Caco-2 (cell line): ENCODE data around the gene FGF5. TPM values are rescaled to one million over a fixed set of nuclear protein-coding genes. Genes with fewer than 3 reads are reported as not detected.

Experiments used
- BruUV-seq: library from RNA; stranded (reverse); fragments of 400-500 nt; replicated peaks from 2 replicates; lab custom pipeline; 2021; lab: Mats Ljungman, UMichigan
- CTCF ChIA-PET: fragments of 300-600 bp; sonication (Branson Sonifier 250); formaldehyde crosslinking; loops from one replicate; lab custom pipeline; 2022; ENCODE audit warnings: antibody characterized with exemption; lab: Charles Lee
- POLR2A ChIA-PET: fragments of 300-600 bp; sonication (Branson Sonifier 250); formaldehyde crosslinking; loops from one replicate; lab custom pipeline; 2022; ENCODE audit warnings: antibody characterized with exemption; lab: Charles Lee
- DNase-seq, 2 experiments: peaks; one replicate each; pipeline versions ENCODE4 v3.0.0 to v3.0.0-alpha.2; 2020 to 2022
- H3K27me3 ChIP-seq: replicated peaks from 2 replicates; pipeline ENCODE4 v1.6.0; 2011; ENCODE audit warnings: low read length; ENCODE audit not compliant: control insufficient read depth, insufficient read depth
- H3K36me3 ChIP-seq: 2 replicates; pipeline ENCODE4 v1.5.1; 2011; ENCODE audit warnings: low read length; ENCODE audit not compliant: control insufficient read depth, insufficient read depth
- H3K4me1 ChIP-seq: fragments of 250-450 bp; sonication (Bioruptor Pico); 2 replicates; pipeline ENCODE4 v1.5.1; 2020; ENCODE audit warnings: mild to moderate bottlenecking
- H3K4me3 ChIP-seq: 2 replicates; pipeline ENCODE4 v1.5.1; 2011; ENCODE audit warnings: low read depth, mild to moderate bottlenecking, control low read depth, low read length
- H3K9me3 ChIP-seq: fragments of 250-450 bp; sonication (Bioruptor Pico); 2 replicates; pipeline ENCODE4 v1.5.1; 2020; ENCODE audit warnings: mild to moderate bottlenecking, moderate library complexity
- H3K27ac Mint-ChIP-seq: one replicate; pipeline ENCODE4 v1.8.0; 2022; ENCODE audit warnings: mixed read lengths; ENCODE audit not compliant: unreplicated experiment
- H3K27me3 Mint-ChIP-seq: one replicate; pipeline ENCODE4 v1.8.0; 2022; ENCODE audit warnings: mixed read lengths; ENCODE audit not compliant: insufficient read depth, unreplicated experiment
- H3K36me3 Mint-ChIP-seq: one replicate; pipeline ENCODE4 v1.8.0; 2022; ENCODE audit warnings: mild to moderate bottlenecking, mixed read lengths; ENCODE audit not compliant: insufficient read depth, unreplicated experiment
- H3K4me1 Mint-ChIP-seq: one replicate; pipeline ENCODE4 v1.8.0; 2022; ENCODE audit warnings: low read depth, mixed read lengths; ENCODE audit not compliant: unreplicated experiment
- H3K4me3 Mint-ChIP-seq: one replicate; pipeline ENCODE4 v1.8.0; 2022; ENCODE audit warnings: mild to moderate bottlenecking, moderate library complexity, mixed read lengths; ENCODE audit not compliant: unreplicated experiment
- H3K9me3 Mint-ChIP-seq: one replicate; pipeline ENCODE4 v1.8.0; 2022; ENCODE audit warnings: mixed read lengths; ENCODE audit not compliant: unreplicated experiment
- intact Hi-C: fragments of 100-400 bp; cut with micrococcal nuclease; formaldehyde crosslinking; loops from one replicate; pipeline ENCODE4 v1.10.0; 2022; ENCODE audit not compliant: unreplicated experiment
- total RNA-seq: library from RNA; stranded (reverse); gene quantifications from 2 replicates; pipeline ENCODE4 v1.2.3, GENCODE V29; 2022
- TF ChIP-seq, protein P1 (sequence below), 2 experiments: fragments of 200-600 bp in 1 of 2; IDR thresholded peaks; 1 replicate in 1 of 2; 2 replicates in 1 of 2; pipeline versions ENCODE4 v1.5.1 to v1.8.0; 2011 to 2022; ENCODE audit warnings: antibody characterized with exemption in 1 of 2, control low read depth in 1 of 2, inconsistent platforms in 1 of 2, low read depth in 1 of 2, low read length in 1 of 2, mild to moderate bottlenecking in 1 of 2, moderate library complexity in 1 of 2; ENCODE audit not compliant: insufficient read depth in 1 of 2, severe bottlenecking in 1 of 2, unreplicated experiment in 1 of 2

The FGF5 gene
- total RNA-seq, 1 experiment from 2014 or later, result not detected

DNA sequence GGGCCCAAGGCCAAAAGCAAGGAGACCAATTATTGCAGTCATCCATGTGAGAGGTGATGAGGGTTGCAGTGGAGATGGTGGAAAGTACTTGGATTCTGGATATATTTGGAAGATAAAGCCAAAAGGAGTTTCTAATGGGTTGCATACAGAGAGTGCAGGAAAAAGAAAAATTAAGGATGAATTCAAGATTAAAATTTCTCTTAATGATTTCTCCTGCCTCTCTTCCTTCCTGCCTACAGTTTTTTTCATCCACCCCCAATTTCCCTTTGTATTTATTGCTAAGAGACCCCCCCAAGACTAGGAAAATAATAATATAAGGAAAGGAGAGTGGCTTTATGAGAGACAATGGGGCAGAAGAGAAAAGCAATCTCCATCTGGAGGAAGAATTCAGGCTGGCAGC is 8.6 kb upstream of the FGF5 start:
- Mint-ChIP-seq H3K4me1 (no peaks in the 10 kb centered on the region), H3K27me3 (peaks cover 7% of the 10 kb centered on the region), H3K36me3 (no peaks in the 10 kb centered on the region), H3K27ac (no peak overlapping the region), H3K9me3 (no peaks in the 10 kb centered on the region), H3K4me3 (no peak overlapping the region)
- H3K27me3 ChIP-seq, result no peaks in the 10 kb centered on the region
- H3K9me3 ChIP-seq, result no peaks in the 10 kb centered on the region; the same call in 1 of the 2 replicates
- ChIA-PET CTCF (no interaction called here), POLR2A (no interaction called here)
- no peak for DNase-seq
- no peaks in the 10 kb centered on the region for H3K4me1 ChIP-seq
- intact Hi-C loops, result no loop called here
- TF ChIP-seq, protein P1, sequence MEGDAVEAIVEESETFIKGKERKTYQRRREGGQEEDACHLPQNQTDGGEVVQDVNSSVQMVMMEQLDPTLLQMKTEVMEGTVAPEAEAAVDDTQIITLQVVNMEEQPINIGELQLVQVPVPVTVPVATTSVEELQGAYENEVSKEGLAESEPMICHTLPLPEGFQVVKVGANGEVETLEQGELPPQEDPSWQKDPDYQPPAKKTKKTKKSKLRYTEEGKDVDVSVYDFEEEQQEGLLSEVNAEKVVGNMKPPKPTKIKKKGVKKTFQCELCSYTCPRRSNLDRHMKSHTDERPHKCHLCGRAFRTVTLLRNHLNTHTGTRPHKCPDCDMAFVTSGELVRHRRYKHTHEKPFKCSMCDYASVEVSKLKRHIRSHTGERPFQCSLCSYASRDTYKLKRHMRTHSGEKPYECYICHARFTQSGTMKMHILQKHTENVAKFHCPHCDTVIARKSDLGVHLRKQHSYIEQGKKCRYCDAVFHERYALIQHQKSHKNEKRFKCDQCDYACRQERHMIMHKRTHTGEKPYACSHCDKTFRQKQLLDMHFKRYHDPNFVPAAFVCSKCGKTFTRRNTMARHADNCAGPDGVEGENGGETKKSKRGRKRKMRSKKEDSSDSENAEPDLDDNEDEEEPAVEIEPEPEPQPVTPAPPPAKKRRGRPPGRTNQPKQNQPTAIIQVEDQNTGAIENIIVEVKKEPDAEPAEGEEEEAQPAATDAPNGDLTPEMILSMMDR (IDR thresholded peaks at IDR 0.05; ENCODE audit: insufficient read depth in 1 of 2, low read depth in 1 of 2, low read length in 1 of 2, severe bottlenecking in 1 of 2, unreplicated experiment in 1 of 2), result no peak
- H3K4me3 ChIP-seq, result no peak overlapping the region
- no peaks in the 10 kb centered on the region for H3K36me3 ChIP-seq
- no TSS peak for BruUV-seq

DNA sequence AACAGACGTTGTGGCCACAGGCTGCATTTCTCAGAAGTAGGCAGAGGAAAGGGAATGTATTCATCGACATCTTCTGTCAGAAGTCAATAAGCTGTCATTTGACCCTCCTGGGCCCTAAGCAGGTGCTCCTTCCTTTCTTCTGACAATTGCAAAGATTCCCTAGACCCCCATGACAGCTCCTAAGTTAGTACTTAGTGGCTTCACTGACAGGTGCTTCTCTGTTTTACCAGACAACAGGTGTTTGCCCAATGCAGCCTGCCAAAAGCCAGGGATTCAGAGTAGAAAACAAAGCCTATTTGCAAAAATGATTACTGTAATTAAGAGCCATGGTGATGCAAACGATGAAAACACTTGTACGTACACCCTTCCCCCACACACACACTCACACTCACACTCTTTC is 7.5 kb upstream of the FGF5 start:
- H3K4me1 ChIP-seq, result no peaks in the 10 kb centered on the region
- ChIA-PET POLR2A (no interaction called here), CTCF (no interaction called here)
- no peaks in the 10 kb centered on the region for H3K4me1 Mint-ChIP-seq
- no peak overlapping the region for H3K4me3 Mint-ChIP-seq
- H3K9me3 Mint-ChIP-seq, result no peaks in the 10 kb centered on the region
- H3K27ac Mint-ChIP-seq, result no peak overlapping the region
- no peaks in the 10 kb centered on the region for H3K36me3 Mint-ChIP-seq
- no peaks in the 10 kb centered on the region for H3K27me3 ChIP-seq
- H3K36me3 ChIP-seq, result no peaks in the 10 kb centered on the region
- no TSS peak for BruUV-seq
- no peaks in the 10 kb centered on the region; the same call in 1 of the 2 replicates for H3K9me3 ChIP-seq
- TF ChIP-seq, protein P1 (IDR thresholded peaks at IDR 0.05; ENCODE audit: insufficient read depth in 1 of 2, low read depth in 1 of 2, low read length in 1 of 2, severe bottlenecking in 1 of 2, unreplicated experiment in 1 of 2), result no peak
- H3K4me3 ChIP-seq, result no peak overlapping the region
- intact Hi-C loops, result no loop called here
- no peak for DNase-seq
- peaks cover 7% of the 10 kb centered on the region for H3K27me3 Mint-ChIP-seq

DNA sequence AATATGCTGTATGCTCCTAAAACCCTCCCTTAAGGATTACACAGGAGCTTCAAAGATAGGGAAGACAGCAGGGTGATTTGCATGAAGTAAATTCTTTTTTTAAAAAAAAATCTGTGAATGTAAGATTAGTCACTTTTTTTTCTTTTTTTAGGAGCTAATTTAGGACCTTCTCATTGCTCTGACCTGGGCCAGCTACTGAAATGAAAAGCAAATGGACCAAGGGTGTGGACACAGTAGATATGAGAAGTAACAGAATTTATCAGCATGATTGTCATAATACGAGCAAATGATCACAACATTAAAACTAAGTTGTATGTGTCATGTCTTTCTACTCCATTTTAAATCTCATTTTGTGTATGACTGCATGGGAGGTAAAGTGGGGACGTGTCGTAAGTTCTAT is 6.6 kb upstream of the FGF5 start:
- TF ChIP-seq, protein P1 (IDR thresholded peaks at IDR 0.05; ENCODE audit: insufficient read depth in 1 of 2, low read depth in 1 of 2, low read length in 1 of 2, severe bottlenecking in 1 of 2, unreplicated experiment in 1 of 2), result no peak

More for the DNA sequence above, 6.6 kb upstream of the FGF5 start:
- H3K27me3 ChIP-seq, result no peaks in the 10 kb centered on the region
- DNase-seq, result no peak
- H3K4me3 ChIP-seq, result no peak overlapping the region
- Mint-ChIP-seq H3K4me3 (no peak overlapping the region), H3K36me3 (no peaks in the 10 kb centered on the region), H3K27ac (no peak overlapping the region), H3K9me3 (no peaks in the 10 kb centered on the region), H3K4me1 (no peaks in the 10 kb centered on the region), H3K27me3 (peaks cover 7% of the 10 kb centered on the region)
- no TSS peak for BruUV-seq
- H3K9me3 ChIP-seq, result no peaks in the 10 kb centered on the region; the same call in 1 of the 2 replicates
- intact Hi-C loops, result no loop called here
- ChIA-PET POLR2A (no interaction called here), CTCF (no interaction called here)
- H3K4me1 ChIP-seq, result no peaks in the 10 kb centered on the region
- no peaks in the 10 kb centered on the region for H3K36me3 ChIP-seq
